ENCODE results near the gene CD300LF.

DNA sequence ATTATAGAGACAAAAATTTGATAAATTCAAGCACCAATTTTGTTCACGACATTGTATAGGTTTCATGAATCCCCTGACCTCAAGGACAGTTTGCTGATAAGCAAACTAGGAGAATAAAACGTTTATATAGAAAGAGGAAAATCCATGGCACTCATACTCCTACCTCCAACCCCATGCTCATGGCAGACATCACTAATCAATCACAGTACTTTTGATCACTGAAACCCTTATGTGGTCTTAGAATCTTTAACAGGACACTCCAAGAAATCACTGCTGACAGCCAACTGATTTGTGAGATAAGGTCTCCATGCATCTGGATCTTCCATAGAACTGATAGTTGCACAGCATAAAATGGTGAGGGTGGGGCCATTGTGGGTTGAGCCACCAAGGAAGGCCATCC, 31.0 kb upstream of the CD300LF start:
- no peak for TF ChIP-seq POLR2A (IDR thresholded peaks at IDR 0.05; ENCODE audit: borderline replicate concordance, extremely low read depth, insufficient read depth, insufficient read length)
- TF ChIP-seq EZH2 (IDR thresholded peaks at IDR 0.05), result no peak
- no peak for TF ChIP-seq CTCF (IDR thresholded peaks at IDR 0.05 in 2 of 3, conservative IDR thresholded peaks at IDR 0.05 in 1 of 3; ENCODE audit: borderline replicate concordance in 1 of 3, insufficient read depth in 1 of 3, low read depth in 2 of 3, low read length in 2 of 3)
